DMS153 treated with DMSO at 0.1 percent for 48 hours (cell line): ENCODE measurements around the gene MCC.

Experiments
- DNase-seq: peaks from one replicate; lab custom pipeline; 2025; ENCODE audit not compliant: unreplicated experiment; lab: John Stamatoyannopoulos, UW

MCC gene

DNA sequence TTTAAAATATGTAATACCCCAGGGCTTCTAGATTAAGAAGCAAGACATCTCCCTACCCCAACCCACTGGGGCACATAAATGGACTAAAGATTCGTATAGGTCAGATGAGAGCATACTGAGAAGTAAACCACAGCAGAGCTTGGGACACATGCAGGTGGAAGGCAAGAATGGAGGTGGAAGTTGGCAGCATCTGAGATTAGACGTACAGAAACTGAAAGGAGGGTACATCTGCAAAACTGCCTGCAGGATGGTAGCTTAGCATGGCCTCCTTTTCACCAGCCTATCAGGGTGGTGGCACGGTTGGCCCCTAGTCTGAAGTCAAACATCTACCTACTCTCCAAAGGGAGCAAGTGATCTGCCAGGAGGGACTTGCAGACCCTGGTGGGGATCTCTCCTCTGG, 235.2 kb downstream of the MCC start:
- DNase-seq: no peak

DNA sequence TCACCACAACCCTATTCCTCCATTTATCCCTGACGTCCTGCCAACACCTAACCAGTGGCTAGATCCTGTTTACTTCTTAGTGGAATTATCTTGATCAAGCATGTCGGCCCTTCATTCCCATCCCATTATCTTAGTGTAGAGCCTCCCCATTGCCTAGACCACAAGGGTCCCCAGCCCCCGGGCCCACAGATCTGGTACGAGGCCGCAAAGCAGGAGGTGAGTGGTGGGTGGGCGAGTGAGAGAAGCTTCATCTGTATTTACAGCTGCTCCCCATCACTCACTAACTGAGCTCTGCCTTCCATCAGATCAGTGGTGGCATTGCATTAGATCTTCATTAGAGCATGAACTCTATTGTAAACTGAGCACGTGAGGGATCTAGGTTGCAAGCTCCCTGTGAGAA, 236.2 kb downstream of the MCC start:
- no peak for DNase-seq

DNA sequence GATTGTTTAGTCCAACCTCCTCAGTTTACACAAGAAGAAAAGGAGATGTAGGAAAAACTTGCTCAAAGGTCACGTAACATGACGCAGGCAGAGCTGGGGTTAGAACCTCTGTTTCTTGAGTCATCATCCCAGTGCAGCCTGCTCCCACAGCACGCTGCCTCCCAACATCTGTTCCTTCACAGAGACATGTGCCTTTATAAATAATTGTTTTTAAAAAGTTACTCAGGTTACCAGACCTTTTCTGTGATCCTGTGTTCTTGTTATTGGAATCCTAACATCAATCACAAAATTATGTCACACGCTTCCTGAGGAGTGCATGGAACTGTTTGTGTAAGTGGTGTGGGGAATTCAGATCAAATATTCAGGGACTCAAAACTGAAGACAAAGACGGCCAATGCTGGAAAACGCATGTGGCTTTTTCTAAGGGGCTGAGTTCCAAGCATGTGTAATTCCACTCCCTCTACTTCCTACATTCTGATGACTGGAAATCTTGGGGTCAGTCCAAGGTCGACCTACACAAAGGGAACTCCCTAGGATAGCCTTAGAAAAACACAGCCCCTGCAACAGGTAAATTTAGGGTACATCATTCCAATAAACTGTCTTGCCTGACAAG, 237.8 kb downstream of the MCC start:
- DNase-seq: no peak

DNA sequence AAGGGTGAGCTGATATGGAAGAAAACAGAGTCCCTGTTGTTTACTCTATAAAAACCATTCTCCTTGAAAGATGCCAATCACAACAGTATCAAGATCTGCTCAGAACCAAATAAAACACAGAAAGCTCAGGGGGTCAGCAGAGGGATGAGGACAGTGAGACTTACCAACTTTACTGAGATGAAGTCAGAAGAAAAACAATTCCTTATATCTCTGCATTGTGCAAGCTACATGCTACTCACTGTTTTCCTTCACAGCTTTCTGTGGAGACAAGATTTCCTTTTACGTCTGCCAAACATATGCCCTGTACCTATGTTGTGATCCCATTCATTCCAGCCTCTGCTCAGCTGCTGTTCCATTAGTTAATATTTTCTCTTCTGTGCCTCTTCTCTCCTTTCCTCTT, 239.0 kb downstream of the MCC start:
- DNase-seq: no peak

DNA sequence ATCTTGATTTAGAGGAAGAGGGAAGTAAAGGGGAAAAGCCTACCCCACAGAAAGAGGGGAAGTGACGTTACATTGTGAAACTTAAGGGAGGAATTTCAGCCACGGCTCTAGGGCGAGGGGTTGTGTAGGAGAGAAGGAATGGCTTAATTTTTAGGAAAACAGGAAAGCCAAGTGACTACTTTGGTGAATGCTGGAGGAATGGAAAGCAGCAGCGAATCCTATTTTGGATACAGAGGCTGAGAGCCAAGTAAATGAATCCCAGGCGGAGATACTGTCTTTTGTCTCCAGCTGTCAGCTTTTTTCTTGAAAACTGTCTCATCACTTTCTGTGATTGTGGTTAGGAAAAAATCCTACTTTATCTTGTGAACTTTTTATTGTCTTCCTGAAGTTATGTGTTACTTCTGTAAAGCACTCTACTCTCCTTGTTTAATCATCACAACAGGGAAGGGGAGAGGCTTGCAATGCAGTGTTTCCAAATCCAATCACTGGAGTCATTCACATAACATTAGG, 241.8 kb downstream of the MCC start:
- no peak for DNase-seq

DNA sequence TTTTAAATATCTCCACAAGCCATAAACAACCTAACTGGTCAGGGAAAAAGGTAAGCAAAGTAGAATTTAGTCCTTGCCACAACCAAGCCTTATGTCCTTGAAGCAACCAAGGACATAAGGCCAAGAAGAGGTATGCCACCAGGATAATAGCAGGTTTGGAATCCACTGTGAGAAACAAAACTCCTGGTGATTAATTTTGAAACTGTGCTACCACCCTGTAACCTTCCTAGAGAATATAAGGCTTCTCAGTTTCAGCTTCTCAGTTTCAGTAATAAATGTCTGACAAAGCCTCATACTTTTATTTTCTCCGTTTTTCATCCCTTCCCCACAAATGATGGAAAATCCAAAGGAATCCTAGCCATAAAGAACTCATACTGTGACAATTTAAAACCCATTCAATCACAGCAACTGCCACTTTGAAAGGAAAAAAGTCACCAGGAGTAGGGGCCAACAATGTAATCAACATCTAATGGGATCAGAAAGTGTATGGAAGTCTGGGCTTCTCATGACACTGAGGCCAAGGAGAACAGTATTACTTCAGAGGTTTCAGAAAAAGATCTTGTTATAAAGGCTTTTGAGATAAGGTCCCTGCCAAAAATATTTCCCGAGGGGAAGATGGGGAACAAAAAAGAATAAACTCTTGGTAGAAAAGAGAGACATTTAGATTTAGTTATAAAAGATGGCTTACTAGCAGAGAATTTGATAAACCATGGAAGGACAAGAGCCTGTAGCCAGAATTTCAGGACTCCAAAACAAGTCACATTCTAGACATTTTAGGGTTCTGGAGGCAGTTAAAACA, 242.6 kb downstream of the MCC start:
- DNase-seq: no peak

DNA sequence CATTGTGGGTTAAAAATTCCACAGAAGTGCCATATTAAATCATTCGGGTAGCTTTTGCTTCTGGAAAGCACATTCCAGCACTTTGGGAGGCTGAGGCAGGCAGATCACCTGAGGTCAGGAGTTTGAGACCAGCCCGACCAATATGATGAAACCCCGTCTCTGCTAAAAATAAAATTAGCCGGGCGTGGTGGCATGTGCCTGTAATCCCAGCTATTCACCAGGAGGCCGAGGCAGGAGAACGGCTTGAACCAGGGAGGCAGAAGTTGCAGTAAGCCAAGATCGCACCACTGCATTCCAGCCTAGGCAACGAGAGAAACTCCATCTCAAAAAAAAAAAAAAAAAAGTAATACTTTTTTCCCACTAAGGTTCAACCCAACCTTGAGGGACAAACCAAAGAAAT, 243.3 kb downstream of the MCC start:
- DNase-seq: no peak

DNA sequence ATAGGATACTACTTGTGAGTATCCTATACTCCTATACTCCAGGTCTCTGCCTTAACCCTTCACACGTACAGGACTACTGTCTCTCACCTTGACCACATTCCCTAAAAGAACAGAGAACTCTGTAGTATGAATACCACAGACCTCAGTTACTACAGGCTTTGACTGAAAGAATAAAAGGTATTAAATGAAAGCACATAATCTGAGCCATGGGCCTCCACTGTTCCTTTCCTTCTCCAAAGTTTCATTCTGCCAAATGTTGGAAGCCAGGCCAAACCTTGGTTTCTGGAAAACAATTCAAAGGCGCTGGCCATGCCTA, 244.9 kb downstream of the MCC start:
- DNase-seq: no peak

DNA sequence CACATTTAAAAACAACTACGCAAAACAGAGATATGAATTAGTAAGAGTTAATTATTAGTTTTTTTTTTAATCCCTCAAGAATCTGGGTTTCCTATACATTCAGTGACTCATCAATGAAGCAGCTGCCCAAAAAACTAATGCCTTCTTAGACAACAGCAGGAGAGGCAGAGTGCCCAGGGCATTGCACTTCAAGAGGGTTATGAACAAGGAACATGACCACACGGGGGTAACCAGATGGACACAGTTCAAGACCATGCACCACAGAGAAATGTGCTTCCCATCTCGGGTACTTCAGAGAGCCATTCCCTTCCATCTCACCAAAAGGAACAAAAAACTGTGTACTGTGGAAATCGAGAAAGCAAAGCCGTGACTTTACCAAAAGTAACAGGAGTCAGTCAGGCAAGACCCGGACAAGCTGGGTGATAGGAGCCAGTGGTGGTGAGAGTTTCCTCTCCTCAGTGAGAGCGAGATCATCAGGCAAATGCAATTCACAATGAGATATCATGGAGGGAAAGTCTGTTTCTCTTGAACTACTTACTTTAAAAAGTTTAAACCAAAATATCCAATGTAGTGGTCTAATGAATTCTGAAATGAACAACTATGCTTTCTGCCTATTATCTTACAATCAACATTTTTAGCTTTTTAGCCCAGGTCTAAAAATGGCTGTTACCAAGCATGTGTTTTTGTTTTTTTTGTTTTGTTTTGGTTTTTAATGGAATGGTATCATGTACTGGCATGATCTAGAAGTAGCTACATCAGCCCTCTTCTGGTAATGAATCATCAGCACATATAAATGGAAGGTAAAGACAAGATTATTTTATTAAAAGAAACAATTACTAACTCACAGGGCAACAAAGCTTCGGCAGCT, 245.5 kb downstream of the MCC start:
- no peak for DNase-seq

DNA sequence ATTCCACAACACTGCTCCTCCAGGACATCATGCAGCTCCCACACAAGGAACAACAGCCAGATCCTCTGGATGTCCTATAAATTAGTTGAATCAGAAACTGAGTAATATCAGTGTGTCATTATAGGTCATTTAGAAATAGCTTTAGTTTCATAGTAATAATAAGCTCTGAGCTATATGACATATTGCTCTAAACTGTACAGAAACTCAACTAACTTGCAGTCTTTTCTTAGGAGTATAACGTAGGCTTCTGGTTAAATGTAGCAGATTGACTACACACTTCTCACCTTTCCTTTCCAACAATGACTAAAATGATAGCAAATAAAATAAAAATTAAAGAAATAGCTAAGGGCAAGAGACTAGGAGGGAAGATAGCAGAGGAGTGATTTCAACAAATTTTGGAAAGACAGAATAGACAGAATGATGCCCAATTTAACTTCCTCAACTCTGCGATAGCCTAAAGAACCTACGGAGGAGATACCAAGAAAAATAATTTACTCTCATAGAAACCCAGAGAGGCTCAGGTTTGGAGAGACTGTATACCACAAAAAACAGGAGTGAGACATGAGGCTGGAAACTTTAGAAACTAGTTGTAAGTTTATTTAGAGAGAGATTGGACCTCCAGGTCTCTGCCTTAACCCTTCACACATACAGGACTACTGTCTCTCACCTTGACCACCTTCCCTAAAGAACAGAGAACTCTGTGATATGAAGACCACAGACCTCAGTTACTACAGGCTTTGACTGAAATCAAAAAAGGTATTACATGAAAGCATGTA, 247.1 kb downstream of the MCC start:
- DNase-seq: no peak

DNA sequence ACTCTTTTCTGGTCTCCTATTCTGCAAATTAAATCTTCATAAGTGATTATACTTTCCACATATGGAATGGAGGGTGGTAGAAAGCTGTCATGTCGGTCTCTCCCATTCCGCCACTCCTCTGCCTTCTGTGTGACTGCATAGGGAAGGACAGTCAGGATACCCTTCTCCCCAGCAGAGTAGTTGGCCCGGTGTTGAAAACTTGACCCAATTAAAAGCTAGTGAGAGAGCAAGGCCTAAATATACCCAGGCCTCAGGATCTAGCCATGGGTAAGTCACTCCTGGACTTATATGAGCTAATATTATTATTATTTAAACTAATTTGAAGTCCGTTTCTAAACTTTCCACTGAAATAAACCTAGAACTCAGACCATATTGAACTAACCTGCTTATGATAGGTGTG, 248.2 kb downstream of the MCC start:
- no peak for DNase-seq

DNA sequence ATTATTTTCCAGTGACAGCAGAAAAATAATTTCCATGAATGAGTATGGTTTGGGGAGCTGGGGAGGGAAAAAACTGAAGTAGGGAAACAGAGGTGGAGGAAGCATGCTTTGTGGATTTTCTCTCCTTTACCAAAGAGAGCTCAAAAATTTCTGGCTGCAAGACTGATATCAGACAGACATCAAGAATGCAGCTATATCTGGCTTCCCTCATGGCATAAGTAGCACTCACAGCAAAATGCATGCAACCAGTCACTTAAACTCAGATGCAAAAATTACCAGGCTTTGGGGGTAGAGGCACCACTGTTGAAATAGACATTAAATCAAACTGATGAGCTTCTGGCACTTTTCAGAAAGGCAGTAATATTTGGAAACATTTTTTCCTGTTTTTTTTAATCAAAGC, 250.4 kb downstream of the MCC start:
- no peak for DNase-seq

DNA sequence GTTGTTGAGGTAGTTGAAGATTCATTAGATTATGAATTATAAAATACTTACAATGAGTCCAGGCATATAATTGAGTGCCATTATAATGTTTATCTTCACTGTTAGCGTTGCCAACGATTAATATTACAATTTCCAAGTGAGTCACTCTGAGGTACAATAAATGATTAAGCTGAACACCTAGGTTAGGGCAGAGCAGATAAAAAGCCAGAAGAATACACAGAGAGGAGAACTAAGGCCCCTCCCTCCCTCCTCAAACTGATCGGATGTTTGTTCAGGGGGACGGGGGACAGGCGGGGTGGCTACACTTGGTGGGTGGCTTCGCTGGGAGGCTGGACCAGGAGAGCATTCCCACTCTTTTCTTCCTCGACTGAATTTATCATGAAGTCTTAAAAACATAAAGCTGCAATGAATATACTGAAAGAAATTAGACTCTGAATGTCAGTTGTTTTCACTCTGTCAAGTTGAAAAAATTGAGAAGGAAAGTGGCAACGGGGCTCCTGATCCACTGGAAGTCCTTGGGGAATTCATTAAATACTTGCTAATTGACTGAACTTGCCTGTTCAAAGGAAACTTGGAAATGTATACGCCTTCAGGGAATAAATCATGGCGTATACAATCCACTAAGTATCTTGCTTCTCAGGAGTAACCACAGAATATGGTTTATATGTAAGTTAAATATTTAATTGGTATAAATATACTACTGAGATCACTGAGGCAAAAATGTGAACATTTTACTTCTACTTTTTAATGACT, 251.5 kb downstream of the MCC start:
- no peak for DNase-seq

DNA sequence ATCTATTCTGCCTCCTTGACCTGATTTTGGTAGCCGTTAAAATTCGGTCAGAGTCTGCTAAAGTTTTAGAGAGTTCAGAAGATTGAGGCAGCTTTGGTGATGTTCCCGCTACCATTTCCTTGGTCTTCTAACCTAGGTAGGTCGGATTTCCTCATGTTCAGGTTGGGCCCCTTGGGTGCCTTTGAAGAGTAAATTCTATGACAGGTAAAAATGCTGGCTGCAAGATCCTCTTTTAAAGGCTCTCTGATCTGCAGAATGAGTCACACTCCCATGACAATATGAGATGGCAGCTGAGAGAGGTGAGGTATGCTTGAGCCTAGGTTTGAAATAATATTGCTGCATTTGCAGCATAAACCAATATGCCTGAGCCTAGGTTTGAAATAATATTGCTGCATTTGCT, 252.4 kb downstream of the MCC start:
- DNase-seq: no peak

DNA sequence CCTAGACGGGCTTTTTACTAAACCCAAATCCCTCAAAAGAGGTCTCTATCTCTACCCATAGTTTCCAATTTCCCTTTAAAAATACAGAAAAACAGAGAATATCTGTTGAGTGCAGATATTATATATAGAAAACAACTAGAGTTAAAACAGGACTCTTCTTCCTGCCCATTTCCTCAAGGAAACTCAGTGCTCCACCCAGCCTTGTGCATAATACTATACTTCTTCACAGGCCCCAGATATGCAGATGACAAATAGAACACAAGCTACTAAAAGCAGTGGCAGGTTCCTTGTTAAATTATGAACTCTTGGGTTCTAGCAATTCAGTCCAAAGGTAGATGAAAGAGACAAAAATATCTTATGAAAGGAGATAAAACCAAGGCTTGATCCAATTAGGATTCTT, 253.7 kb downstream of the MCC start:
- no peak for DNase-seq

DNA sequence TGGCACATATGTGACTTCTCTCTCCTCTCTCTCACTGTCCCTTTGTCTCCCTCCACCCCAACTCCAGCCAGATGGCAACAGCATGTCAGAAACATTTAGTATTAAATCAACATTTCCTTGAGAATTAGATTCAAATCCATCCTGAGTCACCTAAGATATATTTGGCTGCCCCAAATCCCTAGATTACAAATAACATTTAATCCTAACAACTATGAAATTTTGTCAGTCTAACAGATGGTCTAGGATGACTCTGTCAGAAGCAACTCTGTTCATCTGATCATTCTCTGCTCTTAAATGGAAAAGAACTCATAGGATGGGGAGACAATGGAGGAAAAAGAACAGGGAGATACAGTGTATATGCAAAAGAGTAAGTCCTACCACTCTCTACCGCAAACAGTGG, 254.6 kb downstream of the MCC start:
- no peak for DNase-seq

DNA sequence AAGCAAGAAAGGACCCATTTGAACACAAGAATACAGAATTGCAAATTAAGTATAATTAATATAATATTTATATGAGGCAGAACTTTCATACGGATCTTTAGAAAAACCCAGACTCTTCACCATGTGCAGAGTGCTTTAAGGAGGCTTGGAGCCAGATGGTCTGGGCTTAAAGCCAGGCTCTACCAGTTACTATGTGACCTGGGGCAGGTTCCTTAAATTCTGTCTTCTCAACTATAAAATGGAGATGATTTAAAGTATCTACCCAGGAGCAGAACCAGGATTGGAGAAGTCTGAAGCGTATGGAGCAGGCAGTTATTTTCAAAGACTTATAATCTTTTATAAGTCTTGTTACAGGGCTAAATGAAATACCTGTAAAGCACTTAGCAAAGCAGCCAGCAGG, 255.6 kb downstream of the MCC start:
- no peak for DNase-seq

DNA sequence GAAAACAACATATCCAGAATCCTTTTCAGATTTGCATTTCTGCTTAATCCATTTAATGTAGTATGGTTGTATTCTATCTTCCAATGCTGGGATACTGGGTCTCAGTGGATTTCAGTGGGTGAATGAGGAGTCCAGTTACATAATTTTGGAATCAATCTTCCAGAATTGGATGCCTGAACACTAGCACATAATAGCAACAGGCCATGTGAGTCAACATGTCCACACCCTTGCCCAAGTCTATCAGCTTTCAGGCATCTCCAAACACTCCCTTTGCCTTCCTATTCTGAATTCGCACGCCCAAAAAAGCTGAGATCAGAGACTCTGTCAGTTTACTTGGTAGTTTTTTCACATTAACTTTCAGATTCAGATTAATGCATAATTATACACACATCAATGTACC, 256.0 kb downstream of the MCC start:
- no peak for DNase-seq

DNA sequence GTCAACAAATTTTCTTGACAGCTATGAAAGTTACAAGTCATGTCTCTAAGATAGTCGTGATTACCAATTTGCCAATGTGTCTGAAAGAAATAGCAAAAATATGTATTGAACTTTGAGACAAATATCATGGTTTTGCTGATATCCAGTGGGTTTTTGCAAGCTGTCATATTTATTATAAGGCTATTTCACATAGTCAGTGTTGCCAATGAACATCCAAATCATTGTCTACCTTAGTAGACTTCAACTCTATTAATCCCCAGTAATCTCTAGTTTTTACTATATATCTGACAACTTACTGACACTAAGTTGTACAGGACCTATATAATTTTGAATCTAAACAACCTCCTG, 256.6 kb downstream of the MCC start:
- no peak for DNase-seq
